ENCODE data around the gene GCC1. TPM values are rescaled to one million over a fixed set of nuclear protein-coding genes. Genes with fewer than 3 reads are reported as not detected.
"Not testable (repeated sequence)": the region's sequence is repeated elsewhere in the genome, so short reads cannot be mapped to it uniquely, and the experiment has no call there.

Gene GCC1
- total RNA-seq, 1 donor from 2014 or later: 17.4 TPM

- Mint-ChIP-seq H3K27me3 (peaks cover 19% of the 10 kb centered on the region), H3K4me3 (ENCODE audit: low read depth) (no peak overlapping the region), H3K4me1 (ENCODE audit: low read depth) (peaks cover under 1% of the 10 kb centered on the region), H3K36me3 (ENCODE audit: insufficient read depth) (peaks cover 2% of the 10 kb centered on the region), H3K9me3 (ENCODE audit: low read depth) (peaks cover 10% of the 10 kb centered on the region), H3K27ac (no peak overlapping the region)
- TF ChIP-seq CTCF (IDR thresholded peaks at IDR 0.05; ENCODE audit: unreplicated experiment): no peak
- DNase-seq (ENCODE audit: low spot score, unreplicated experiment): no peak
These were observed 43.8 kb downstream of the GCC1 start for GRCh38 chr7:127541548-127541947.

GRCh38 chr7:127540461-127540860 lies 44.9 kb downstream of the GCC1 start:
- DNase-seq (ENCODE audit: low spot score, unreplicated experiment); H3K4me3 Mint-ChIP-seq (ENCODE audit: low read depth); H3K9me3 Mint-ChIP-seq (ENCODE audit: low read depth); H3K4me1 Mint-ChIP-seq (ENCODE audit: low read depth); H3K36me3 Mint-ChIP-seq (ENCODE audit: insufficient read depth); H3K27ac Mint-ChIP-seq: not testable (repeated sequence)
- peaks cover 30% of the 10 kb centered on the region for H3K27me3 Mint-ChIP-seq

DNA sequence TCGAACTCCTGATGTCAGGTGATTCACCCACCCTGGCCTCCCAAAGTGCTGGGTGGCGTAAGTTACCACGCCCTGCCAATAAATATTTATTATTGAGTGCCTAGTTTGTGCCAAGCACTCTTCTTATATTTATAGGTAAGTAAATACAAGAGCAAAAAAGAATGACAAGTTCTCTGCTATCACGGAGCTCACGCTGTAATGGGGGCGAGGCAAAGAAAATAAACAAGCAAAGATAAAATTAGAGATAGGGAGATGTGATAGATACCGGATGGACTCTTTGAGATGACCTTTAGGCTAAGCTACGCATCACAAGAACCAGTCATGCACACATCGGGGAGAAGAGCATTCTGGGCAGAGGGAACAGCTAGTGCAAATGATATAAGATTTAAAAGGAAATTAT lies 46.3 kb downstream of the GCC1 start:
- Mint-ChIP-seq H3K36me3 (ENCODE audit: insufficient read depth) (no peaks in the 10 kb centered on the region), H3K27ac (no peak overlapping the region), H3K4me3 (ENCODE audit: low read depth) (no peak overlapping the region), H3K4me1 (ENCODE audit: low read depth) (peaks cover 3% of the 10 kb centered on the region), H3K9me3 (ENCODE audit: low read depth) (peaks cover 3% of the 10 kb centered on the region), H3K27me3 (peaks cover 35% of the 10 kb centered on the region)
- TF ChIP-seq CTCF (IDR thresholded peaks at IDR 0.05; ENCODE audit: unreplicated experiment): no peak
- DNase-seq (ENCODE audit: low spot score, unreplicated experiment): no peak

DNA sequence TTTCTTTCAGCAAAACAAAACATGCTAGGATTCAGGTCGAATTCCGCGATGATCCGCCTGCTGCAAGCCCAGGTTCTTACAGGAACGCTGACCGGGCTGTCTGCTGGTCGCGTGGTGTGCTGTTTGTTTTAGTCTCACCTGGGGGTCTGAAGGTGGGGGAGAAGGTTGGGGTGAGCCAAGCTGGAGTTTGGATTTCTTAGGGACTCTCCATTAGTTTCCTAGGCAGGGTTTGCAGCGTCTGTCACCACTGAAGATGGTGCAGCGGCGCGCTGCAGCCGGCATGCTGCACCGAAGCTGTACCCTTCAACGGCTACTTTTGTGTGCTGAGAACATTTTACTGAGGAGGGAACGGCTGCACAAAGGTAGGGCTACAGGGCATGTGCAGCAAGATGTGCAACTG lies 48.7 kb downstream of the GCC1 start:
- H3K9me3 Mint-ChIP-seq (ENCODE audit: low read depth): peaks cover 3% of the 10 kb centered on the region
- H3K4me1 Mint-ChIP-seq (ENCODE audit: low read depth): peaks cover 3% of the 10 kb centered on the region
- no peak for TF ChIP-seq CTCF (IDR thresholded peaks at IDR 0.05; ENCODE audit: unreplicated experiment)
- H3K27me3 Mint-ChIP-seq: peaks cover 44% of the 10 kb centered on the region
- H3K36me3 Mint-ChIP-seq (ENCODE audit: insufficient read depth): no peaks in the 10 kb centered on the region
- no peak overlapping the region for H3K27ac Mint-ChIP-seq
- DNase-seq (ENCODE audit: low spot score, unreplicated experiment): no peak
- H3K4me3 Mint-ChIP-seq (ENCODE audit: low read depth): peak overlapping the region; percentile 53

- no peak for TF ChIP-seq CTCF (IDR thresholded peaks at IDR 0.05; ENCODE audit: unreplicated experiment)
- H3K4me3 Mint-ChIP-seq (ENCODE audit: low read depth): peak overlapping the region; percentile 53
- H3K36me3 Mint-ChIP-seq (ENCODE audit: insufficient read depth): no peaks in the 10 kb centered on the region
- H3K4me1 Mint-ChIP-seq (ENCODE audit: low read depth): peaks cover 3% of the 10 kb centered on the region
- no peak for DNase-seq (ENCODE audit: low spot score, unreplicated experiment)
- peaks cover 3% of the 10 kb centered on the region for H3K9me3 Mint-ChIP-seq (ENCODE audit: low read depth)
- H3K27ac Mint-ChIP-seq: no peak overlapping the region
- H3K27me3 Mint-ChIP-seq: peaks cover 44% of the 10 kb centered on the region
These were observed 49.1 kb downstream of the GCC1 start for GRCh38 chr7:127536394-127536691.

DNA sequence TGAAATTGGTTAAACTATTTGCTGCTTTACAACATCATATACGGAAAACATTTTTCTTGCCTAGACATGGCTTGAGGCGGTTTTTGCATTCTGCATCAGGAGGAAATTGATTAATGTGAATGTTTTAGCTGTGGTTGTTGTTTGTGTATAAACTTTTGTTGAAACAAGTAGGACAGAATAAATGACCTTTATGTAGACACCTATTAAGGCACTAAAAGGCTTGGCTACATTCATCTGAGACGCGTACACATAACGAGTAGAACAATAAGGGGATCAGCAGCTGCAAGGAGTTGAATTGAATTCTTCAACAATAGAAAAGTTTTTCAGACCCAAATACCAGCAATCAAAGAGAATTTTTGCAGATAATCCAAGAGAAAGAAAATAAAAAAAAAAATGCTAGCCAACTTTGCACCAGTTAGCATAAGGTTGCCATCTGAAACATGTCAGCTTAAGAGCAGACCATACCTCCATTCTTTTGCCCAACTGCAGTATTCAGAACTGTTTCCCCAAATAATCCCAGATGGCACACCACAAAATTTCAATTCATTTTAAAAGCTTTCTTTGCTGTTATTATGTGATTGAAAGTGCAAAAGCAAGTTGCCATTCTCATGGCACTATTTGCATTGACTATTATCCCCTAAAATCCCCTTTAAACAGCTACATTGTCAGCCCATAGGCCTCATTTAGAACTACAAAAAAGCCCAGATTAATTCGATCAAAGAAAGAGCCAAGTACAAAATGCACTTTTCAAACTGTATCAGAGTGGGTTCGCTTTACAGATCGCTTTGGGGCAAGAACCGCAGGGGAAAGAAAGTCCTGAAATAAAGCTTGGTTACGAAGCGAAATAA lies 49.6 kb downstream of the GCC1 start:
- H3K4me3 Mint-ChIP-seq (ENCODE audit: low read depth): no peak overlapping the region
- H3K27ac Mint-ChIP-seq: no peak overlapping the region
- peaks cover 3% of the 10 kb centered on the region for H3K4me1 Mint-ChIP-seq (ENCODE audit: low read depth)
- H3K27me3 Mint-ChIP-seq: peaks cover 47% of the 10 kb centered on the region
- TF ChIP-seq CTCF (IDR thresholded peaks at IDR 0.05; ENCODE audit: unreplicated experiment): no peak
- no peaks in the 10 kb centered on the region for H3K36me3 Mint-ChIP-seq (ENCODE audit: insufficient read depth)
- DNase-seq (ENCODE audit: low spot score, unreplicated experiment): no peak
- peaks cover 3% of the 10 kb centered on the region for H3K9me3 Mint-ChIP-seq (ENCODE audit: low read depth)
